Spleen (tissue), 11 donors: ENCODE results near the gene KCNJ4. TPM values are rescaled to one million over a fixed set of nuclear protein-coding genes. Genes with fewer than 3 reads are reported as not detected.

ENCODE experiments used
- DNase-seq: peaks from one replicate; pipeline ENCODE4 v3.0.0-alpha.2; 2020
- H3K27ac ChIP-seq, 8 donors: fragments of 200-600 bp; sonication (generic) in 7 of 8; 1 replicate in 4 of 8; 2 replicates in 4 of 8; pipeline versions ENCODE4 v1.5.0 to v1.8.0; 2016 to 2021; ENCODE audit warnings: inconsistent platforms in 4 of 8, mild to moderate bottlenecking in 4 of 8, moderate library complexity in 1 of 8
- H3K27me3 ChIP-seq, 7 donors: fragments of 200-600 bp; sonication (generic) in 6 of 7; replicated peaks in 1 of 7; 1 replicate in 4 of 7; 2 replicates in 3 of 7; pipeline versions ENCODE4 v1.5.0 to v1.8.0; 2016 to 2021; ENCODE audit warnings: inconsistent platforms in 3 of 7, mild to moderate bottlenecking in 1 of 7
- H3K36me3 ChIP-seq, 6 donors: fragments of 200-600 bp; sonication (generic) in 5 of 6; 1 replicate in 4 of 6; 2 replicates in 2 of 6; pipeline versions ENCODE4 v1.5.0 to v1.8.0; 2016 to 2021; ENCODE audit warnings: inconsistent platforms in 2 of 6
- H3K4me1 ChIP-seq, 6 donors: fragments of 200-600 bp; sonication (generic) in 5 of 6; 1 replicate in 3 of 6; 2 replicates in 3 of 6; pipeline versions ENCODE4 v1.5.0 to v1.8.0; 2016 to 2021; ENCODE audit warnings: inconsistent platforms in 3 of 6
- H3K4me3 ChIP-seq, 8 donors: fragments of 200-600 bp; sonication (generic) in 7 of 8; 1 replicate in 4 of 8; 2 replicates in 4 of 8; pipeline versions ENCODE4 v1.5.0 to v1.8.0; 2016 to 2021; ENCODE audit warnings: inconsistent platforms in 4 of 8, mild to moderate bottlenecking in 4 of 8, moderate library complexity in 2 of 8
- H3K9me3 ChIP-seq, 8 donors: fragments of 200-600 bp; sonication (generic) in 7 of 8; 1 replicate in 4 of 8; 2 replicates in 4 of 8; pipeline versions ENCODE4 v1.5.0 to v1.8.0; 2016 to 2021; ENCODE audit warnings: inconsistent platforms in 4 of 8
- CTCF ChIP-seq, 11 experiments: fragments of 200-600 bp in 7 of 11; fragments of 450-650 bp in 4 of 11; sonication (generic) in 4 of 11; IDR thresholded peaks in 8 of 11; conservative IDR thresholded peaks in 3 of 11; 1 replicate in 7 of 11; 2 replicates in 4 of 11; pipeline versions ENCODE4 v1.4.0 to v1.8.0; 2016 to 2021; ENCODE audit warnings: antibody characterized with exemption in 11 of 11, inconsistent platforms in 4 of 11, mild to moderate bottlenecking in 1 of 11
- POLR2A ChIP-seq, 3 donors: fragments of 450-650 bp; IDR thresholded peaks; one replicate each; pipeline ENCODE4 v1.5.1; 2017; ENCODE audit warnings: antibody characterized with exemption in 3 of 3, mild to moderate bottlenecking in 1 of 3
- POLR2AphosphoS5 ChIP-seq, 3 donors: sonication (generic); formaldehyde crosslinking; IDR thresholded peaks; one replicate each; pipeline ENCODE4 v1.5.1; 2017; ENCODE audit warnings: antibody characterized with exemption in 3 of 3
- WGBS, 5 donors: extraction: QIAGEN DNeasy Blood & Tissue Kit in 3 of 5; methylation state at CpG; one replicate each; pipeline versions ENCODE4 v1.1.5 to v1.1.7; 2013 to 2018; 5-methylcytosine and 5-hydroxymethylcytosine counted together
- intact Hi-C: fragments of 100-400 bp; cut with DNase I; formaldehyde crosslinking; loops from one replicate; pipeline ENCODE4 v1.15.0; 2023; ENCODE audit warnings: low total_unique reads
- polyA plus RNA-seq, 3 donors: library from polyadenylated mRNA; stranded (reverse); fragments of 200-250 nt; gene quantifications; one replicate each; pipeline ENCODE4 v1.2.1, GENCODE V29; 2013
- total RNA-seq, 7 donors: library from RNA; depleted of rRNA in 3 of 7; stranded (reverse); fragments of >200 nt in 3 of 7; fragmentation: NEBNext Ultra II Directional in 4 of 7; extraction: Animal tissue kit (Norgen Biotek cat#: 25700) in 4 of 7; gene quantifications; one replicate each; pipeline versions ENCODE4 v1.1.0 to v1.2.1, GENCODE V29; 2016 to 2021
- donor health status: healthy with polysubstance abuse.
- donor health status: DM: no; HTN: no; CAD: no; lungs with moderate emphysema.
- donor health status: DM: no; HTN: no; CAD: no.
- donor health status: Bipolar disorder and iron deficiency.
- donor health status: healthy.
- donor health status: DM: no; HTN: no; CAD: no.
- donor health status: DM: yes; HTN: yes; CAD: no.

The KCNJ4 gene
- total and polyA plus RNA-seq, 10 donors, result not detected

GRCh38 chr22:38452373-38453065 is 2.5 kb downstream of the KCNJ4 start:
- H3K4me3 ChIP-seq, result no peak overlapping the region
- H3K27ac ChIP-seq, result no peak overlapping the region
- no peaks in the 10 kb centered on the region for H3K9me3 ChIP-seq
- no peaks in the 10 kb centered on the region for H3K36me3 ChIP-seq
- H3K4me1 ChIP-seq, result peaks cover 0 to 24% (median 19%) of the 10 kb centered on the region in 6 donors
- TF ChIP-seq POLR2AphosphoS5 (IDR thresholded peaks at IDR 0.05) (no peak), CTCF (IDR thresholded peaks at IDR 0.05 in 8 of 11, conservative IDR thresholded peaks at IDR 0.05 in 3 of 11) (no peak), POLR2A (IDR thresholded peaks at IDR 0.05) (no peak)
- no peak for DNase-seq
- peaks cover 0 to 95% (median 62%) of the 10 kb centered on the region in 7 donors for H3K27me3 ChIP-seq
- 44 to 62% (median 51%) methylated on average over 24 to 25 of the region's 25 CpGs for WGBS, 5 donors
- intact Hi-C loops, result no loop called here

GRCh38 chr22:38451864-38452263 is 3.1 kb downstream of the KCNJ4 start:
- intact Hi-C loops, result no loop called here
- WGBS, 5 donors, result 73 to 81% (median 78%) methylated on average over 3 to 4 of the region's 4 CpGs
- Histone ChIP-seq H3K9me3 (no peaks in the 10 kb centered on the region), H3K36me3 (no peaks in the 10 kb centered on the region), H3K27ac (no peak overlapping the region), H3K4me1 (peaks cover 0 to 24% (median 19%) of the 10 kb centered on the region in 6 donors), H3K4me3 (no peak overlapping the region), H3K27me3 (peaks cover 0 to 95% (median 56%) of the 10 kb centered on the region in 7 donors)
- no peak for TF ChIP-seq POLR2A (IDR thresholded peaks at IDR 0.05)
- no peak for TF ChIP-seq CTCF (IDR thresholded peaks at IDR 0.05 in 8 of 11, conservative IDR thresholded peaks at IDR 0.05 in 3 of 11)
- TF ChIP-seq POLR2AphosphoS5 (IDR thresholded peaks at IDR 0.05), result no peak
- DNase-seq, result no peak

GRCh38 chr22:38451404-38451803 is 3.6 kb downstream of the KCNJ4 start:
- Histone ChIP-seq H3K4me3 (no peak overlapping the region), H3K27me3 (peaks cover 0 to 95% (median 53%) of the 10 kb centered on the region in 7 donors), H3K4me1 (peaks cover 0 to 23% (median 19%) of the 10 kb centered on the region in 6 donors), H3K36me3 (no peaks in the 10 kb centered on the region), H3K27ac (no peak overlapping the region), H3K9me3 (no peaks in the 10 kb centered on the region)
- WGBS, 5 donors, result 75 to 94% (median 89%) methylated on average over 2 of the region's 2 CpGs
- intact Hi-C loops, result no loop called here
- no peak for DNase-seq
- no peak for TF ChIP-seq CTCF (IDR thresholded peaks at IDR 0.05 in 8 of 11, conservative IDR thresholded peaks at IDR 0.05 in 3 of 11)
- no peak for TF ChIP-seq POLR2AphosphoS5 (IDR thresholded peaks at IDR 0.05)
- TF ChIP-seq POLR2A (IDR thresholded peaks at IDR 0.05), result no peak

GRCh38 chr22:38450234-38450797 is 4.7 kb downstream of the KCNJ4 start:
- H3K27ac ChIP-seq, result no peak overlapping the region
- no peak overlapping the region for H3K4me3 ChIP-seq
- intact Hi-C loops, result no loop called here
- H3K4me1 ChIP-seq, result peaks cover 0 to 12% (median 10%) of the 10 kb centered on the region in 6 donors
- no peak for TF ChIP-seq POLR2AphosphoS5 (IDR thresholded peaks at IDR 0.05)
- H3K27me3 ChIP-seq, result peaks cover 0 to 95% (median 50%) of the 10 kb centered on the region in 7 donors
- H3K9me3 ChIP-seq, result no peaks in the 10 kb centered on the region
- H3K36me3 ChIP-seq, result no peaks in the 10 kb centered on the region
- 53 to 71% (median 63%) methylated on average over 11 of the region's 11 CpGs for WGBS, 5 donors
- DNase-seq, result no peak
